ENCODE measurements around the gene FBXL15.

Gene FBXL15

DNA sequence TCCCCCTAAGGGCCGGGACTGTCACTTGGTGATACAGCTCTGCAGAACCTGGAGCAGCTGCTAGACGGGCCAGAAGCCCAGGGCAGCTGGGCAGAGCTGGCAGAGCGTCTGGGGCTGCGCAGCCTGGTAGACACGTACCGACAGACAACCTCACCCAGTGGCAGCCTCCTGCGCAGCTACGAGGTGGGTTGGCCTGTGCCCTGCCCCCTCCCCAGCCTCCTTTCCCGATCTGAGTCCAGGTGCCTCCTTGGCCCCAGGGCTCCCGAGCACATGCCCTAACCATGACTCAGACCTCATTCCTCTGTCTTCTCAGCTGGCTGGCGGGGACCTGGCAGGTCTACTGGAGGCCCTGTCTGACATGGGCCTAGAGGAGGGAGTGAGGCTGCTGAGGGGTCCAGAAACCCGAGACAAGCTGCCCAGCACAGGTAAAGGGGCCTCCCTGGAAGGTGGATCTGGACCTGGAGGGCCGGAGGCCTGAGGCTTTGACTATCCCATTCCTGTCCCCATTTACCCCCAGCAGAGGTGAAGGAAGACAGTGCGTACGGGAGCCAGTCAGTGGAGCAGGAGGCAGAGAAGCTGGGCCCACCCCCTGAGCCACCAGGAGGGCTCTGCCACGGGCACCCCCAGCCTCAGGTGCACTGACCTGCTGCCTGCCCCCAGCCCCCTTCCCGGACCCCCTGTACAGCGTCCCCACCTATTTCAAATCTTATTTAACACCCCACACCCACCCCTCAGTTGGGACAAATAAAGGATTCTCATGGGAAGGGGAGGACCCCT, 18.7 kb upstream of the FBXL15 start:
- H3K4me3 ChIP-seq (ENCODE audit: low read depth, low read length) = no peak overlapping the region
- no peak for DNase-seq (ENCODE audit: low read depth)
- TF ChIP-seq, protein P1, sequence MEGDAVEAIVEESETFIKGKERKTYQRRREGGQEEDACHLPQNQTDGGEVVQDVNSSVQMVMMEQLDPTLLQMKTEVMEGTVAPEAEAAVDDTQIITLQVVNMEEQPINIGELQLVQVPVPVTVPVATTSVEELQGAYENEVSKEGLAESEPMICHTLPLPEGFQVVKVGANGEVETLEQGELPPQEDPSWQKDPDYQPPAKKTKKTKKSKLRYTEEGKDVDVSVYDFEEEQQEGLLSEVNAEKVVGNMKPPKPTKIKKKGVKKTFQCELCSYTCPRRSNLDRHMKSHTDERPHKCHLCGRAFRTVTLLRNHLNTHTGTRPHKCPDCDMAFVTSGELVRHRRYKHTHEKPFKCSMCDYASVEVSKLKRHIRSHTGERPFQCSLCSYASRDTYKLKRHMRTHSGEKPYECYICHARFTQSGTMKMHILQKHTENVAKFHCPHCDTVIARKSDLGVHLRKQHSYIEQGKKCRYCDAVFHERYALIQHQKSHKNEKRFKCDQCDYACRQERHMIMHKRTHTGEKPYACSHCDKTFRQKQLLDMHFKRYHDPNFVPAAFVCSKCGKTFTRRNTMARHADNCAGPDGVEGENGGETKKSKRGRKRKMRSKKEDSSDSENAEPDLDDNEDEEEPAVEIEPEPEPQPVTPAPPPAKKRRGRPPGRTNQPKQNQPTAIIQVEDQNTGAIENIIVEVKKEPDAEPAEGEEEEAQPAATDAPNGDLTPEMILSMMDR (IDR thresholded peaks at IDR 0.05; ENCODE audit: control insufficient read depth, extremely low read depth, insufficient read depth) = no peak

- H3K4me3 ChIP-seq (ENCODE audit: low read depth, low read length) = no peak overlapping the region
- no peak for DNase-seq (ENCODE audit: low read depth)
- TF ChIP-seq, protein P1 (IDR thresholded peaks at IDR 0.05; ENCODE audit: control insufficient read depth, extremely low read depth, insufficient read depth) = no peak
Observed at GRCh38 chr10:102402512-102402896, 18.1 kb upstream of the FBXL15 start.

GRCh38 chr10:102403115-102403514, 17.5 kb upstream of the FBXL15 start:
- H3K4me3 ChIP-seq (ENCODE audit: low read depth, low read length) = no peak overlapping the region
- DNase-seq (ENCODE audit: low read depth) = no peak
- TF ChIP-seq, protein P1 (IDR thresholded peaks at IDR 0.05; ENCODE audit: control insufficient read depth, extremely low read depth, insufficient read depth) = no peak

DNA sequence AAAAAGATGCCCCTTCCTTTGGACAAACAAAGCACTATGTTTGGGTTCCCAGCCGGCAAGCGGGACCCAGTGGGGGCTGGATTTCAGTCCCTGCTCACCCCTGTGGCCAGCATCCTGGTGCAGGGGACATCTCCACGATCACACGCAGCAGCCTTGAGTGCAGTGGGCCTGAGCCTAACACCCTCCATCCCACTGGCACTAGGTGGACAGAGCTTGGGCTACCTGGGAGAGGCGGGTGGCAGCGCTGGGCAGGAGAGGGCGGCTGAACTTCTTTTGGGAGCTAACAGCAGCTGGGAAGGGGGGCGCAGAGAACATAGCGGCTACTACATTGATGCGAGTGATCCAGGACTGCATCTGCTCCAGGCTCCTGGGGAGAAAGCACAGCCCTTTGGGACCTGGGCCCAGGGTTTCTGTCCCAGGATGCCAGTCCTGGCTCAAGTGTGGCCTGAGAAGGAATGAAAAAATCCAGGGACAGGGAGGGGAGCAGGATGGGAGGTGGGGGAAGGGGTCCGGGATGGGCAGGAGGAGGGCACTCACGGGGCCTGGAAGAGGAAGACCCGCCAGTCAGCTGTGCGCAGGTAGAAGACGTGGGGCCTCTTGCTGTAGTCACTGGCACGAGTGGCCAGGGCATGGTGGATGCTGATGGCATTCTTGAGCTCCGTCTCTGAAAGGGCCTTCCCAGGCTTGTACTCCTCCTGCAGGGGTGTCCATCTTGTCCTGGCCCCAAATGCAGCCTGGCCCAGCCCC, 16.1 kb upstream of the FBXL15 start:
- H3K4me3 ChIP-seq (ENCODE audit: low read depth, low read length) = no peak overlapping the region
- no peak for DNase-seq (ENCODE audit: low read depth)
- TF ChIP-seq, protein P1 (IDR thresholded peaks at IDR 0.05; ENCODE audit: control insufficient read depth, extremely low read depth, insufficient read depth) = no peak

- TF ChIP-seq, protein P1 (IDR thresholded peaks at IDR 0.05; ENCODE audit: control insufficient read depth, extremely low read depth, insufficient read depth) = no peak
- no peak for DNase-seq (ENCODE audit: low read depth)
- H3K4me3 ChIP-seq (ENCODE audit: low read depth, low read length) = no peak overlapping the region
Observed at GRCh38 chr10:102405108-102405571, 15.5 kb upstream of the FBXL15 start.

DNA sequence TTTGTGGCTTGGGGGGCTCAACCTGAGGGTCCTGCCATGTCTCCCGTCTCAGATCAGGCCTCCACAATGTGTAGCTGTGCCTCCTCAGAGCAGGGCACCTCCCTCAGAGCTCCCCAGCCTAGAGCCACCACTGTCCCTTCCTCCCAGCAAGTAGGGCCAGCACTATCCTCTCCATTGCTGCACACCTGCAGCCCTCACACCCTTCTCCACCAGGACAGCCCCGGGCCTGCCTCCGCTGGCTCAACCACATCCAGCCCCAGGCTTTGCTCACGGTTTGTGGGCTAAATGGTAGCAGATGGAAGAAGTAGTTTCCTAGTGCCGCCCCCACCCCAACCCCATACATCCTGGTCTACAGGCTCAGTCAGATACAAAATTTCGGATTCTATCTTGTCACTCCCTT, 15.0 kb upstream of the FBXL15 start:
- no peak overlapping the region for H3K4me3 ChIP-seq (ENCODE audit: low read depth, low read length)
- DNase-seq (ENCODE audit: low read depth) = no peak
- TF ChIP-seq, protein P1 (IDR thresholded peaks at IDR 0.05; ENCODE audit: control insufficient read depth, extremely low read depth, insufficient read depth) = no peak

Data from LNCaP clone FGC (cell line).